ENCODE measurements around the gene HILPDA.
"Not testable (repeated sequence)": the region's sequence is repeated elsewhere in the genome, so short reads cannot be mapped to it uniquely, and the experiment has no call there.

The HILPDA gene

DNA sequence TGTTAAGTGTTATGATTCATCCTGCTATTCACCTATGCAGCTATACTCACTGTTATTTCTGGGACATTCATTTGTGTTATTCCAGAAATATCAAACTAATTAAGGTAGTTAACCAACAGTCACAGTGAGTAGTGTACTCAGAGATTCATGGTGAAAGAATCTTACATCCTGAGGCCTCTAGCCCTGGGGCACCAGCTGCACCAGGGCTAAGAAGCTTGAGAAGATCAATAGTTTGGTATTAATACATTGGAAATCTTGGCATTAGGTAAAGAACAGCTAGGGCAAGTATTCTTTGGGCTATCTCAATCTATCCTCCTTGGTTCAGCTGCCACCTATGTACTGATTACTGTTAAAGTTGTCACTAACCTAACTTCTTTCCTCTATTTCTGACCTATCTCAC, 11.2 kb downstream of the HILPDA start:
- DNase-seq = not testable (repeated sequence)

DNA sequence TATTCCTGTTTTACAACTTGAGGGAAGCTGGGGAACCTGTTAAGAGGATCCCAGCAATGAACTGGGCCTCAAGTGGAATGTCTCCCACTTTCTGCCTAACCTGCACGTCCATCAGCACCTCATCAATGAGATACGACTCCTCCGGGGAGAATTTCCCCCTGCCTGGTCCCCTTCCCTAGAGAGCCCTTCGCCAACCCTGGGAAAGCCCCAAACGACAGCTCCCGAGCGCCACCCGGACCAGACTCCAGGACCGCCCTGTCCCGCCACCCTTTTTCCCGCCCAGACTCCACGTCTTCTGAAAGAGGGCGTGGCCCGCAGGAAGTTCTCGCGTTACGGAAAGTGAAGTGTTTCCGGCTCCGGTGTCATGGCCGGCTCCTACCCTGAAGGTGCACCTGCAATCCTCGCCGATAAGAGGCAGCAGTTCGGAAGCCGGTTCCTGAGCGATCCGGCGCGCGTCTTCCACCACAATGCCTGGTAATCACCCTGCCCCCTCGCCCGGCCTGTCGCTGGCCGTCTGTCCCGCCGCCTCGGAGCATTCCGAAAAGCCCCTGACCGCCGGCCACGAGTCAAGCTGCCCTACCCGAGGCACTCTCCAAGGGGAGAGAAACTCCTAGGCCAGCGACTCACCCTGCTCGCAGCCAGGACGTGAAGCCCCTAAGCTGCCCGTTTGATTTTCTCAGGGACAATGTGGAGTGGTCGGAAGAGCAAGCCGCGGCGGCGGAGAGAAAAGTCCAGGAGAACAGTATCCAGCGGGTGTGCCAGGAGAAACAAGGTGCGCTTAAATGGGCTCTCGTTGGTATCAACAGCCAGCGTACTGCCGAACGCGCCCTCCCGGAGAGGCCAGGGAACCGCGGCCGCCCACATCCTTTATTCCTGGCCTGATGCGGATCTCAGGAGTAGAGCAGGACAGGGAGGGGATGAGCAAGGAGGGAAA, 21.0 kb downstream of the HILPDA start, which contains the start of gene METTL2B:
Gene METTL2B (plus strand): TSS at position 347 of the 934 bp plus-strand sequence. CDS start 18 bp downstream, at position 365.
- peak; percentile 89 to 92 for DNase-seq

DNA sequence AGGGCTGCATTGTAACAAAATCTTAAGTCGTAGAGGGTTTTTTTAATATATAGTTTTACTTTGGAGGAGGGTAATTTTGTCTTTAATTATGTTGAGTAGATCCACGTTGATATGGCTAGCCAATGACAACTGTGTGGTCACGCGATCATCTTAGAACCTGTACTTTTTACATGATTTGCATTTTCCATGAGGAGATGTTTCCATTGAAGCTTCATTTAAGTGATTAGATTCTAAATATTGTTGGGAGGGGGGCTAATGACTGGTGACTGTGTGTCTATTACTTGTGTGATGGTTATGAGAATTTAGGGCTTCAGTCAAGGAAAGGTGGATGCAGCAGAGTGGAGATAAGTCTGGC, 21.6 kb downstream of the HILPDA start:
- DNase-seq = not testable (repeated sequence)

DNA sequence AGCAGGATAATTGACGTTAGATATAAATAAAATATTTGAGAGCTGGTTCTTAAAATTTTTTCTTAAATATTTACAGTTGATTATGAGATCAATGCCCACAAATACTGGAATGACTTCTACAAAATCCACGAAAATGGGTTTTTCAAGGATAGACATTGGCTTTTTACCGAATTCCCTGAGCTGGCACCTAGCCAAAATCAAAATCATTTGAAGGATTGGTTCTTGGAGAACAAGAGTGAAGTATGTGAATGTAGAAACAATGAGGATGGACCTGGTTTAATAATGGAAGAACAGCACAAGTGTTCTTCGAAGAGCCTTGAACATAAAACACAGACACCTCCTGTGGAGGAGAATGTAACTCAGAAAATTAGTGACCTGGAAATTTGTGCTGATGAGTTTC, 23.4 kb downstream of the HILPDA start:
- DNase-seq = not testable (repeated sequence)

DNA sequence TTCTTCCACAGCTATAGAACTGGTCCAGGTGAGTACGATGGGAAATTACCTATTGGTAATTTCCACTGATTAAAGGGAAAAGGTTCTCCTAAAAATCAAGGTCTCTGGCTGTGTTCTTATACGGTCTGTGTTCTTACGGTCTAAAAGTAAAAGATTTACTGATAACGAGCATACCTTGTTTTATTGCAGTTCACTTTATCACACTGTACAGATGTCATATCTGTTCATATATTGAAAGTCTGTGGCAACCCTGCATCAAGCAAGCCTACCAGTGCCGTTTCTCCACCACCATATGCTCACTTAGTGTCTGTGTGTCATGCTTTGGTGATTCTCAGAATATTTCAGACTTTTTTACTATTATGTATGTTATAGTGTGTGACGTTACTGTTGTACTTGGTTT, 32.5 kb downstream of the HILPDA start:
- DNase-seq = not testable (repeated sequence)

DNA sequence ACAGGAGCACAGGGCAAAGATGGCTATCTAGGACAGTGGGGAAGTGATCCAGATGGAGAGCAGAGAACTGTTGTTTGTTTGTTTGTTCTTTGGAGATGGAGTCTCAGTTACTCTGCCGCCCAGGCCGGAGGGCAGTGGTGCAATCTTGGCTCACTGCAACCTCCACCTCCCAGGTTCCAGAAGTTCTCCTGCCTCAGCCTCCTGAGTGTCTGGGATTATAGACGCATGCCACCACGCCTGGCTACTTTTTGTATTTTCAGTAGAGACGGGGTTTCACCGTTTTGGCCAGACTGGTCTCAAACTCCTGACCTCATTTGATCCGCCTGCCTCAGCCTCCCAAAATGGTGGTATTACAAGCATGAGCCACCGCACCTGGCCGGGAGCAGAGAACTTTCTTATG, 41.7 kb downstream of the HILPDA start:
- no peak for DNase-seq

DNA sequence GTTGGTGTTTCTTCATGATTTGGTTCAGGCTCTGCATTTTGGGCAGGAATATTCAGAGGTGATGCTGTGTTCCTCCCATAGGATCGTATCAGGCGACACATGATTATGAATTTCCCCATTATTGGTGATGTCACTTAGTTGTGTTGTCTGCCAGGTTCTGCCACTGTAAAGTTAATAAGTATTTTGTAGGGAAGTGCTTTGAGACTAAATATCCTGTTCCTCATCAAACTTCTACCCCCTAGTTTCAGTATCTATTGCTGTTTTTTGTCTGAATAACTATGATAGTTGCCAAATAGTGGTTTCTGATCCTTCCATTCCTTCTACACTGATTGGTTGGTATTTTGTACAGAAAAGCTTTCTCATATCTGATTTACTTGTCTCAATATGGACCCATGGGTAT, 49.7 kb downstream of the HILPDA start:
- not testable (repeated sequence) for DNase-seq

DNA sequence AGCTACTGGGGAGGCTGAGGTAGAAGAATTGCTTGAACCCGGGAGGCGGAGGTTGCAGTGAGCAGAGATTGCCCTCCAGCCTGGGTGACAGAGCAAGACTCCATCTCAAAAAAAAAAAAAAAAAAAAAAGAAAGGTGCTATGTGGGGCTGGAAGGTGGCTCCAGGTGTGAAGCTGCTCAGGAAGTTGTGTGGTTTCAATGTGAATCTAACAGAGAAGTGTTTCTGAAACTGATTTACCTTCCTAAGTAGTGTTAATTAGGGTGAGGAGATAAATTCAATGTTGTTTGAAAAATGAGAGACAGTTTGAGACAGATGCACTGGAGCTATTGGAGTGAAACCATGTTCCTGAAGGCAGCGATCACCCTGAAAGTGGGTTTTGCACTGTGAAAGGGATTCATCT, 51.1 kb downstream of the HILPDA start:
- peak; percentile 8 to 39 for DNase-seq

DNA sequence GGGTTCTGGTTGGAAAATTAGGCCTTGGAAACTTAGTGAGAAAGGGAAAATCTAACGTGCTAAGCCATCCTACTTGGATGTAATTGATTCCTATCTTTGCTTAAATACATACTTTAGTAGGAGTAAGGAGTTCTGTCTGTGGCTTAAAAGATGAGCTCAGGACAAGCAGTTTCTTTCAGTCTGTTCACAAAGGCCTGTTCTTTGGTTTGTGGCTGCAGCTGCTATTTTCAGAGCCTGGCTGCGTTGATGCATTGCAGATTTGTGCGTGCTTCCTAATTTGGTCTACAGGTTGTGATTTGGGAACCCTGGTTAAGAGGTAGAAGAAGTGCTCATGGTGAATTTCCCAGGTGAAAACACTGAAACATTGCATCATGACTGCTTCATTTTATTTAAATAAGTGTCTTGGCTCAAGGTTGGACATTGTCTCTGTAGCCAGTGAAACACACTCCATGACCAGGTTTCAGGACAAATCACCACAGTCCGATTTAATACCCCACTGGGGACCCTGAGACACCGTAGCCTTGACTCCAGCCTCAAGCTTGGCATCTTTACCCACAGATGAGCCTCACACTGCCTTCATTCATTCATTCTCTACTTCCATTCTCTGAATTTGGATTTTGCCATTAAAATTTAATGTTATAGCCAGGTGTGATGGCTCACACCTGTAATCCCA, 51.8 kb downstream of the HILPDA start:
- not testable (repeated sequence) for DNase-seq

All from CD4-positive, alpha-beta T cell treated with Interleukin-1 beta for 1 hour (primary cell).